Neural cell (in vitro differentiated cells): Measurements from ENCODE around the gene NKG7. TPM values are rescaled to one million over a fixed set of nuclear protein-coding genes. Genes with fewer than 3 reads are reported as not detected.

Source experiments
- H2AFZ ChIP-seq: fragments of 200-600, 300-800 bp; sonication (generic), shearing (Covaris generic); 2 replicates; pipeline ENCODE4 v1.6.0; 2014; ENCODE audit warnings: low read depth, mild to moderate bottlenecking, antibody characterized with exemption, low read length, moderate library complexity
- H3F3A ChIP-seq: fragments of 200-600 bp; shearing (Covaris generic); 2 replicates; pipeline ENCODE4 v1.6.1; 2016; ENCODE audit warnings: mild to moderate bottlenecking, moderate library complexity, mixed read lengths, antibody characterized with exemption, low read length; ENCODE audit not compliant: insufficient read depth, poor library complexity, severe bottlenecking
- H3K27ac ChIP-seq: fragments of 200-600, 300-800 bp; sonication (generic), shearing (Covaris generic); 2 replicates; pipeline ENCODE4 v1.5.1; 2014; ENCODE audit warnings: mild to moderate bottlenecking, low read length, moderate library complexity
- H3K27me3 ChIP-seq: fragments of 300-800, 200-600 bp; sonication (generic), shearing (Covaris generic); 2 replicates; pipeline ENCODE4 v1.6.0; 2014; ENCODE audit warnings: mild to moderate bottlenecking, low read depth, low read length, moderate library complexity; ENCODE audit not compliant: insufficient read depth
- H3K36me3 ChIP-seq: fragments of 300-800, 200-600 bp; sonication (generic), shearing (Covaris generic); 2 replicates; pipeline ENCODE4 v1.5.1; 2014; ENCODE audit warnings: mild to moderate bottlenecking, antibody characterized with exemption, low read length, moderate library complexity; ENCODE audit not compliant: insufficient read depth
- H3K4me2 ChIP-seq: fragments of 300-800, 200-600 bp; sonication (generic), shearing (Covaris generic); 2 replicates; pipeline ENCODE4 v1.6.0; 2014; ENCODE audit warnings: mild to moderate bottlenecking, low read length
- H3K4me3 ChIP-seq: fragments of 300-800, 200-600 bp; sonication (generic), shearing (Covaris generic); 2 replicates; pipeline ENCODE4 v1.5.1; 2014; ENCODE audit warnings: mild to moderate bottlenecking, low read length, moderate library complexity
- H3K79me2 ChIP-seq: fragments of 200-600 bp; shearing (Covaris generic); replicated peaks from 2 replicates; pipeline ENCODE4 v1.6.0; 2014; ENCODE audit warnings: mild to moderate bottlenecking, low read length, moderate library complexity; ENCODE audit not compliant: insufficient read depth
- H3K9ac ChIP-seq: fragments of 300-800, 200-600 bp; sonication (generic), shearing (Covaris generic); 2 replicates; pipeline ENCODE4 v1.6.1; 2016; ENCODE audit warnings: mild to moderate bottlenecking, low read length, mixed read lengths
- H3K9me2 ChIP-seq: fragments of 200-600 bp; shearing (Covaris generic); 2 replicates; pipeline ENCODE4 v1.6.1; 2016; ENCODE audit warnings: mild to moderate bottlenecking, low read length, mixed read lengths; ENCODE audit not compliant: insufficient read depth
- H3K9me3 ChIP-seq: fragments of 200-600, 300-800 bp; sonication (generic), shearing (Covaris generic); 2 replicates; pipeline ENCODE4 v1.6.1; 2016; ENCODE audit warnings: mild to moderate bottlenecking, mixed run types, low read length, moderate library complexity, mixed read lengths
- H4K20me1 ChIP-seq: fragments of 200-600 bp; shearing (Covaris generic); 2 replicates; pipeline ENCODE4 v1.6.1; 2016; ENCODE audit warnings: mild to moderate bottlenecking, mixed run types; ENCODE audit not compliant: insufficient read depth
- EP300 ChIP-seq: fragments of 450-650 bp; conservative IDR thresholded peaks from 2 replicates; pipeline ENCODE4 v1.6.1; 2014; ENCODE audit warnings: antibody characterized with exemption, mild to moderate bottlenecking, moderate library complexity; ENCODE audit not compliant: poor library complexity, severe bottlenecking
- EZH2 ChIP-seq: fragments of 200-600, 300-800 bp; shearing (Covaris generic), sonication (generic); IDR thresholded peaks from 2 replicates; pipeline ENCODE4 v1.6.1; 2014; ENCODE audit warnings: antibody characterized with exemption, low read length, borderline replicate concordance, mild to moderate bottlenecking; ENCODE audit not compliant: insufficient read depth, poor library complexity, severe bottlenecking
- MXI1 ChIP-seq: fragments of 450-650 bp; conservative IDR thresholded peaks from 2 replicates; pipeline ENCODE4 v1.6.1; 2014; ENCODE audit warnings: antibody characterized with exemption, mild to moderate bottlenecking; ENCODE audit not compliant: poor library complexity, severe bottlenecking
- POLR2AphosphoS5 ChIP-seq: IDR thresholded peaks from 2 replicates; pipeline ENCODE4 v1.6.1; 2012
- RAD21 ChIP-seq: fragments of 450-650 bp; conservative IDR thresholded peaks from 2 replicates; pipeline ENCODE4 v1.6.1; 2014; ENCODE audit warnings: antibody characterized with exemption, mild to moderate bottlenecking, moderate library complexity
- SMC3 ChIP-seq: fragments of 450-650 bp; conservative IDR thresholded peaks from 2 replicates; pipeline ENCODE4 v1.6.1; 2014; ENCODE audit warnings: antibody characterized with exemption, mild to moderate bottlenecking, moderate library complexity; ENCODE audit not compliant: poor library complexity
- TAF1 ChIP-seq: IDR thresholded peaks from 2 replicates; pipeline ENCODE4 v1.6.1; 2012; ENCODE audit warnings: low read depth
- polyA minus RNA-seq: library from RNA; depleted of rRNA, polyadenylated mRNA; stranded (reverse); fragments of >200 nt; gene quantifications from 2 replicates; pipeline ENCODE4 v1.2.3, GENCODE V29; 2014
- polyA plus RNA-seq: library from polyadenylated mRNA; depleted of rRNA; stranded (reverse); fragments of >200 nt; gene quantifications from 2 replicates; pipeline ENCODE4 v1.2.3, GENCODE V29; 2014
- TF ChIP-seq, protein P1 (sequence below): IDR thresholded peaks from 2 replicates; pipeline ENCODE4 v1.6.1; 2012; ENCODE audit warnings: borderline replicate concordance
- TF ChIP-seq, protein P2 (sequence below): fragments of 450-650 bp; IDR thresholded peaks from 2 replicates; pipeline ENCODE4 v1.5.1; 2014; ENCODE audit warnings: antibody characterized with exemption, mild to moderate bottlenecking, moderate library complexity; ENCODE audit not compliant: poor library complexity, severe bottlenecking

Gene NKG7, protein sequence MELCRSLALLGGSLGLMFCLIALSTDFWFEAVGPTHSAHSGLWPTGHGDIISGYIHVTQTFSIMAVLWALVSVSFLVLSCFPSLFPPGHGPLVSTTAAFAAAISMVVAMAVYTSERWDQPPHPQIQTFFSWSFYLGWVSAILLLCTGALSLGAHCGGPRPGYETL
- polyA plus RNA-seq (not detected in 2 replicates), polyA minus RNA-seq (not detected in 2 replicates)

DNA sequence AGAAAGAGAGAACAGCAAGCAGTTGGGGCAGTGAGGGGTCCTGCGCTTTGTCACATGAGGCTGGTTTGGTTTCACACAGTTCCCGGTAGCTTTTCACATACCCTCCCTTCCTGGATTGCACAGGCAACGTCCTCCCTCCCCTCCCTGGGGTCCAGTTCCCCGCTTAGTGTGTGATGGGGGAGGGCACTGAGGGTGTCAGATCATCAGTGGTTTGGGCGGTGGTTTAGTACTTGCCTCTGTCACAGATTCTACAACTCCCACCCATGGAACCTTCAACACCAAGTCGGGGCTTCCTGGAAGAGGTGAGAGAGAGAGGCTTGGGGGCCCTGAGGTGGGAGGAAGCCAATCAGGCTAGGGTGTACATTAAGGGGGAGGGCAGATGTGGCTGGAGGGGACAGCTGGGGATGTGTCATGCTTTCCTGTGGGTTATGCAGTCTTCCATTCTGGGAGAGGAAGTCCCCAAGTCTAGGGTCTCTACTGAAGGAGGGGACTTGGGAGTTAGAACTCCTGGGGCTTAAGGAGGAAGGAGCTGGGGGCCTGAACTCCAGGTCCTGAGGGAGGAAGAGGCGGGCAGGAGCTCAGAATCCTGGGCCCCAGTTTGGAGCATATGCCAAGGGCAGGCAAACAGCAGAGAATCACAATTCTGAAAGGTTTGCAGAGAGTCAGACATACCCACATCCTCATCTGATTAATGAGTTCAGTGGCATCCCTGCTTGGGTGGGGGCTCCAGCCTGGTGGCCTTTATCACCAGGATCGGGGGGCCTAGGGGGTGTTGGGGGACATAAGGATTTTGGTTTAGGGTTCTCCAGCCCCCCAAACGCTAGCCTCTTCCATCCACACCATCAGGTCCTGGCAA is at the start of gene NKG7:
TSS of gene NKG7 (minus strand) at position 6 of the 856 bp plus-strand sequence. CDS start 119 bp downstream, outside the sequence.
- Histone ChIP-seq H4K20me1 (no peaks in the 10 kb centered on the region), H3K27ac (no peak within 1 kb of the TSS), H3K4me3 (no peak within 1 kb of the TSS), H3K9me2 (no peaks in the 10 kb centered on the region), H3F3A (no peaks in the 10 kb centered on the region), H3K79me2 (no peaks in the 10 kb centered on the region), H3K9me3 (no peaks in the 10 kb centered on the region), H3K9ac (no peak within 1 kb of the TSS), H3K36me3 (no peaks in the 10 kb centered on the region), H3K27me3 (no peaks in the 10 kb centered on the region), H2AFZ (no peak within 1 kb of the TSS), H3K4me2 (no peak within 1 kb of the TSS)
- TF ChIP-seq EP300 (no peak), MXI1 (no peak), RAD21 (no peak), SMC3 (no peak), POLR2AphosphoS5 (no peak), EZH2 (no peak), TAF1 (no peak)
- TF ChIP-seq, protein P1, sequence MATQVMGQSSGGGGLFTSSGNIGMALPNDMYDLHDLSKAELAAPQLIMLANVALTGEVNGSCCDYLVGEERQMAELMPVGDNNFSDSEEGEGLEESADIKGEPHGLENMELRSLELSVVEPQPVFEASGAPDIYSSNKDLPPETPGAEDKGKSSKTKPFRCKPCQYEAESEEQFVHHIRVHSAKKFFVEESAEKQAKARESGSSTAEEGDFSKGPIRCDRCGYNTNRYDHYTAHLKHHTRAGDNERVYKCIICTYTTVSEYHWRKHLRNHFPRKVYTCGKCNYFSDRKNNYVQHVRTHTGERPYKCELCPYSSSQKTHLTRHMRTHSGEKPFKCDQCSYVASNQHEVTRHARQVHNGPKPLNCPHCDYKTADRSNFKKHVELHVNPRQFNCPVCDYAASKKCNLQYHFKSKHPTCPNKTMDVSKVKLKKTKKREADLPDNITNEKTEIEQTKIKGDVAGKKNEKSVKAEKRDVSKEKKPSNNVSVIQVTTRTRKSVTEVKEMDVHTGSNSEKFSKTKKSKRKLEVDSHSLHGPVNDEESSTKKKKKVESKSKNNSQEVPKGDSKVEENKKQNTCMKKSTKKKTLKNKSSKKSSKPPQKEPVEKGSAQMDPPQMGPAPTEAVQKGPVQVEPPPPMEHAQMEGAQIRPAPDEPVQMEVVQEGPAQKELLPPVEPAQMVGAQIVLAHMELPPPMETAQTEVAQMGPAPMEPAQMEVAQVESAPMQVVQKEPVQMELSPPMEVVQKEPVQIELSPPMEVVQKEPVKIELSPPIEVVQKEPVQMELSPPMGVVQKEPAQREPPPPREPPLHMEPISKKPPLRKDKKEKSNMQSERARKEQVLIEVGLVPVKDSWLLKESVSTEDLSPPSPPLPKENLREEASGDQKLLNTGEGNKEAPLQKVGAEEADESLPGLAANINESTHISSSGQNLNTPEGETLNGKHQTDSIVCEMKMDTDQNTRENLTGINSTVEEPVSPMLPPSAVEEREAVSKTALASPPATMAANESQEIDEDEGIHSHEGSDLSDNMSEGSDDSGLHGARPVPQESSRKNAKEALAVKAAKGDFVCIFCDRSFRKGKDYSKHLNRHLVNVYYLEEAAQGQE = no peak
- TF ChIP-seq, protein P2, sequence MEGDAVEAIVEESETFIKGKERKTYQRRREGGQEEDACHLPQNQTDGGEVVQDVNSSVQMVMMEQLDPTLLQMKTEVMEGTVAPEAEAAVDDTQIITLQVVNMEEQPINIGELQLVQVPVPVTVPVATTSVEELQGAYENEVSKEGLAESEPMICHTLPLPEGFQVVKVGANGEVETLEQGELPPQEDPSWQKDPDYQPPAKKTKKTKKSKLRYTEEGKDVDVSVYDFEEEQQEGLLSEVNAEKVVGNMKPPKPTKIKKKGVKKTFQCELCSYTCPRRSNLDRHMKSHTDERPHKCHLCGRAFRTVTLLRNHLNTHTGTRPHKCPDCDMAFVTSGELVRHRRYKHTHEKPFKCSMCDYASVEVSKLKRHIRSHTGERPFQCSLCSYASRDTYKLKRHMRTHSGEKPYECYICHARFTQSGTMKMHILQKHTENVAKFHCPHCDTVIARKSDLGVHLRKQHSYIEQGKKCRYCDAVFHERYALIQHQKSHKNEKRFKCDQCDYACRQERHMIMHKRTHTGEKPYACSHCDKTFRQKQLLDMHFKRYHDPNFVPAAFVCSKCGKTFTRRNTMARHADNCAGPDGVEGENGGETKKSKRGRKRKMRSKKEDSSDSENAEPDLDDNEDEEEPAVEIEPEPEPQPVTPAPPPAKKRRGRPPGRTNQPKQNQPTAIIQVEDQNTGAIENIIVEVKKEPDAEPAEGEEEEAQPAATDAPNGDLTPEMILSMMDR = no peak

DNA sequence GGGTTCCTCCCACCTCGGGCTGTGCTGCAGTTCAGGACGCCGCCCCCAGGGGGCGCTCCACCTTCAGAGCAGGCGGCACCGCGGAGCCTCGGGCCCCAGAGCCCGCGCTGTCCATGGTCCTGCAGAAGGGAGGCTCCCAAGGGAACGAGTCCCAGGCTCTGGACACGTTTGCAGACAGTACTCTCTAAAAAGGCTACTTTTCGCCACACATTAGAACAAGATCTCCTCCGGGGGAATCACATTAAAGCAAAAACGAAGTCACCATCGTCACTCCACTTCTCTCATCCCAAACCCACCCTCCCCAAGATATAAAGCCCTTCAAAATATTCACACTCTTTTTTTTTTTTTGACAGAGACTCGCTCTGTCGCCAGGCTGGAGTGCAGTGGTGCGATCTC is 49.6 kb upstream of the NKG7 start:
- TF ChIP-seq RAD21 = no peak
- TF ChIP-seq, protein P1 = peak; percentile 91
- TF ChIP-seq, protein P2 = peak; percentile 48
- no peak overlapping the region for H3K4me3 ChIP-seq
- no peak overlapping the region for H3K4me2 ChIP-seq

More for the DNA sequence above, 49.6 kb upstream of the NKG7 start:
- no peak overlapping the region for H3K9ac ChIP-seq
- no peaks in the 10 kb centered on the region for H3K27me3 ChIP-seq
- H4K20me1 ChIP-seq = no peaks in the 10 kb centered on the region
- H3K27ac ChIP-seq = no peak overlapping the region
- no peaks in the 10 kb centered on the region for H3K79me2 ChIP-seq
- no peak overlapping the region for H2AFZ ChIP-seq
- no peaks in the 10 kb centered on the region for H3K36me3 ChIP-seq
- H3F3A ChIP-seq = no peaks in the 10 kb centered on the region
- no peaks in the 10 kb centered on the region for H3K9me2 ChIP-seq
- no peaks in the 10 kb centered on the region for H3K9me3 ChIP-seq
